Measurements from ENCODE around the gene HABP2.

The HABP2 gene

GRCh38 chr10:113524539-113525490 is 28.0 kb upstream of the HABP2 start:
- H3K4me3 ChIP-seq (ENCODE audit: low read depth, low read length): no peak overlapping the region
- TF ChIP-seq MAX (IDR thresholded peaks at IDR 0.05; ENCODE audit: low read depth, low read length) (no peak), POLR2A (IDR thresholded peaks at IDR 0.05; ENCODE audit: extremely low read depth, insufficient read length) (no peak), CTCF (IDR thresholded peaks at IDR 0.05; ENCODE audit: low read depth, low read length) (no peak), MYC (IDR thresholded peaks at IDR 0.05; ENCODE audit: low read depth, low read length) (no peak)
- DNase-seq (ENCODE audit: low read depth): no peak

GRCh38 chr10:113525713-113526112 is 27.1 kb upstream of the HABP2 start:
- H3K4me3 ChIP-seq (ENCODE audit: low read depth, low read length): no peak overlapping the region
- DNase-seq (ENCODE audit: low read depth): no peak
- no peak for TF ChIP-seq MAX (IDR thresholded peaks at IDR 0.05; ENCODE audit: low read depth, low read length)

- no peak for DNase-seq (ENCODE audit: low read depth)
- TF ChIP-seq POLR2A (IDR thresholded peaks at IDR 0.05; ENCODE audit: extremely low read depth, insufficient read length) (no peak), MYC (IDR thresholded peaks at IDR 0.05; ENCODE audit: low read depth, low read length) (no peak), MAX (IDR thresholded peaks at IDR 0.05; ENCODE audit: low read depth, low read length) (no peak)
- H3K4me3 ChIP-seq (ENCODE audit: low read depth, low read length): no peak overlapping the region
Observed at GRCh38 chr10:113527211-113527906, 25.5 kb upstream of the HABP2 start.

GRCh38 chr10:113528876-113529275 is 24.0 kb upstream of the HABP2 start:
- TF ChIP-seq MAX (IDR thresholded peaks at IDR 0.05; ENCODE audit: low read depth, low read length) (no peak), MYC (IDR thresholded peaks at IDR 0.05; ENCODE audit: low read depth, low read length) (no peak), POLR2A (IDR thresholded peaks at IDR 0.05; ENCODE audit: extremely low read depth, insufficient read length) (no peak), CTCF (IDR thresholded peaks at IDR 0.05; ENCODE audit: low read depth, low read length) (no peak)
- DNase-seq (ENCODE audit: low read depth): no peak
- H3K4me3 ChIP-seq (ENCODE audit: low read depth, low read length): no peak overlapping the region

- no peak for DNase-seq (ENCODE audit: low read depth)
- H3K4me3 ChIP-seq (ENCODE audit: low read depth, low read length): no peak overlapping the region
- TF ChIP-seq MYC (IDR thresholded peaks at IDR 0.05; ENCODE audit: low read depth, low read length): no peak
- TF ChIP-seq POLR2A (IDR thresholded peaks at IDR 0.05; ENCODE audit: extremely low read depth, insufficient read length): no peak
- no peak for TF ChIP-seq CTCF (IDR thresholded peaks at IDR 0.05; ENCODE audit: low read depth, low read length)
- no peak for TF ChIP-seq MAX (IDR thresholded peaks at IDR 0.05; ENCODE audit: low read depth, low read length)
Observed at GRCh38 chr10:113529575-113529974, 23.3 kb upstream of the HABP2 start.

GRCh38 chr10:113530476-113530875 is 22.4 kb upstream of the HABP2 start:
- DNase-seq (ENCODE audit: low read depth): no peak
- TF ChIP-seq MAX (IDR thresholded peaks at IDR 0.05; ENCODE audit: low read depth, low read length): no peak
- no peak for TF ChIP-seq MYC (IDR thresholded peaks at IDR 0.05; ENCODE audit: low read depth, low read length)
- no peak for TF ChIP-seq POLR2A (IDR thresholded peaks at IDR 0.05; ENCODE audit: extremely low read depth, insufficient read length)
- no peak for TF ChIP-seq CTCF (IDR thresholded peaks at IDR 0.05; ENCODE audit: low read depth, low read length)
- H3K4me3 ChIP-seq (ENCODE audit: low read depth, low read length): no peak overlapping the region
